Neuron (in vitro differentiated cells): ENCODE measurements around the gene KLK13.

Experiments
- H2AFZ ChIP-seq: one replicate; pipeline ENCODE4 v1.6.1; 2013; ENCODE audit warnings: low read depth, mild to moderate bottlenecking, inconsistent platforms, low read length, moderate library complexity
- H3K27me3 ChIP-seq: one replicate; pipeline ENCODE4 v1.6.1; 2013; ENCODE audit warnings: low read length; ENCODE audit not compliant: insufficient read depth
- H3K36me3 ChIP-seq: one replicate; pipeline ENCODE4 v1.6.1; 2013; ENCODE audit warnings: low read length; ENCODE audit not compliant: insufficient read depth
- H3K4me1 ChIP-seq: one replicate; pipeline ENCODE4 v1.6.1; 2013; ENCODE audit warnings: low read length; ENCODE audit not compliant: insufficient read depth
- H3K4me3 ChIP-seq: 2 replicates; pipeline ENCODE4 v1.5.1; 2013; ENCODE audit warnings: mild to moderate bottlenecking, low read length, moderate library complexity
- H3K9me3 ChIP-seq: one replicate; pipeline ENCODE4 v1.6.1; 2013; ENCODE audit warnings: low read length

The KLK13 gene

GRCh38 chr19:51086153-51086850 is 21.4 kb upstream of the KLK13 start:
- no peaks in the 10 kb centered on the region for H3K4me1 ChIP-seq
- H3K36me3 ChIP-seq: no peaks in the 10 kb centered on the region
- H3K4me3 ChIP-seq: no peak overlapping the region
- no peak overlapping the region for H2AFZ ChIP-seq
- H3K27me3 ChIP-seq: peaks cover 36% of the 10 kb centered on the region
- H3K9me3 ChIP-seq: no peaks in the 10 kb centered on the region

- Histone ChIP-seq H3K4me3 (no peak overlapping the region), H3K27me3 (peaks cover 36% of the 10 kb centered on the region), H3K36me3 (no peaks in the 10 kb centered on the region), H3K9me3 (no peaks in the 10 kb centered on the region), H3K4me1 (no peaks in the 10 kb centered on the region), H2AFZ (no peak overlapping the region)
These were observed 19.6 kb upstream of the KLK13 start for GRCh38 chr19:51084505-51084904.

DNA sequence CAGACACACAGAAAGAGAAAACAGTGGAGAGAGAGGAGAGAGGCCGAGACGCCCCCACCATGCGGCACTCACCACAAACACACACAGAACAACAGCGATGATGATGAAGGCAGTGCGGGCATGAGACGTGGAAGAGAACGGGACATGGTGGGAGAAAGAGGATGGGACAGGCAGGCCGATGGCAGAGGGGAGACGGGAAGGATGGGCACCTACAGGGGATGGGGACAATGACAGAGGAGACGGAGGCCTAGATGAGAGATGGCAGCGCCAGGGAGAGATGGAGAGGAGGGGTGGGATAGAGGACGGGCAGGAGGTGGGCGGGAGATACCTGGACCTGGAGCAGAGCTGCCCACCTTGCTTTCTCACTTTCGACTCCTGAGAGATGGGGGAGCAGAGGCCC is 18.9 kb upstream of the KLK13 start:
- Histone ChIP-seq H3K27me3 (peaks cover 36% of the 10 kb centered on the region), H2AFZ (no peak overlapping the region), H3K36me3 (no peaks in the 10 kb centered on the region), H3K4me1 (no peaks in the 10 kb centered on the region), H3K9me3 (no peaks in the 10 kb centered on the region), H3K4me3 (no peak overlapping the region)

- Histone ChIP-seq H3K4me3 (no peak overlapping the region), H3K27me3 (peaks cover 36% of the 10 kb centered on the region), H3K36me3 (no peaks in the 10 kb centered on the region), H2AFZ (no peak overlapping the region), H3K4me1 (no peaks in the 10 kb centered on the region), H3K9me3 (no peaks in the 10 kb centered on the region)
These were observed 18.3 kb upstream of the KLK13 start for GRCh38 chr19:51083181-51083580.

DNA sequence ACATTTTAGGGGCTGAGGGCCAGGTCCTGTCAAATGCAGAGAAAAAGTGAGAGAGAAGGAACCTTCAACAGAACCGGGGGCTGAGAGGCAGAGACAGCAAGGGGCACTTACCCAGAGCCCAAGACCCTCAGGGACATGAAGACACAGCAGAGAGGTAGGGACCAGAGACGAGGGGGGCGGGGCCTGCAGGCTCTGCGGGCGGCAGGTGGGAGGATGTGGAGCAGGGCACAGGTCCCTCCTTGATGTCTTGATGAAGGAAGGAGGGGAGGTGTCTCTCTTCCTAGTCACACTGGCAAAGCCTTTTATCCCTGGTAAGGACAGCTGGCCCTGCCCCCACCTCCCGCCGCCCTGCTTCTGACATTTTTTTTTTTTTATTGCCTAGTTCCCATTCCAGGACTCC is 17.7 kb upstream of the KLK13 start, which contains the start of gene KLK14:
Gene KLK14 (minus strand): TSS at position 277 of the 400 bp plus-strand sequence. CDS start 273 bp downstream, at position 4.
- no peaks in the 10 kb centered on the region for H3K9me3 ChIP-seq
- H2AFZ ChIP-seq: no peak within 1 kb of the TSS
- no peaks in the 10 kb centered on the region for H3K36me3 ChIP-seq
- no peaks in the 10 kb centered on the region for H3K4me1 ChIP-seq
- peaks cover 36% of the 10 kb centered on the region for H3K27me3 ChIP-seq
- H3K4me3 ChIP-seq: no peak within 1 kb of the TSS

DNA sequence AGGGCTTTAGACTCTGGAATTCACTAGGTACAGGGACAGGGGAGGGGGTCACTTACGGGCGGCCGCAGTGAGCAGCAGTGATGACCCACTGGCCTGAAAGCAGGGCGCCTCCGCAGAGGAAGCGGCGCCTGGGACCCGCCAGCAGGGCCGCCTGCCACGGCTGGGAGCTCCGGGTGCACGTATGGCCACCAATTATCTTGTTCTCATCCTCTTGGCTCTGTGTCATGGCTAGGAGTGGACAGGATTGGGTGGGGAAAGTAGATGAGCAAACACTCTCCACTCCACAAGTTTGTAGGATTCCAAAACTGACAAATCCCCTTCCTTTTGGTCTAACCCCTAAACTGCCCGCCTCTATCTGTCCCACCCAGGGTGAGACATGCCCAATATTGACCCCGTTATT is 16.6 kb upstream of the KLK13 start:
- H3K4me3 ChIP-seq: no peak overlapping the region
- H3K36me3 ChIP-seq: no peaks in the 10 kb centered on the region
- no peaks in the 10 kb centered on the region for H3K9me3 ChIP-seq
- H3K4me1 ChIP-seq: no peaks in the 10 kb centered on the region
- H2AFZ ChIP-seq: no peak overlapping the region
- peaks cover 34% of the 10 kb centered on the region for H3K27me3 ChIP-seq

DNA sequence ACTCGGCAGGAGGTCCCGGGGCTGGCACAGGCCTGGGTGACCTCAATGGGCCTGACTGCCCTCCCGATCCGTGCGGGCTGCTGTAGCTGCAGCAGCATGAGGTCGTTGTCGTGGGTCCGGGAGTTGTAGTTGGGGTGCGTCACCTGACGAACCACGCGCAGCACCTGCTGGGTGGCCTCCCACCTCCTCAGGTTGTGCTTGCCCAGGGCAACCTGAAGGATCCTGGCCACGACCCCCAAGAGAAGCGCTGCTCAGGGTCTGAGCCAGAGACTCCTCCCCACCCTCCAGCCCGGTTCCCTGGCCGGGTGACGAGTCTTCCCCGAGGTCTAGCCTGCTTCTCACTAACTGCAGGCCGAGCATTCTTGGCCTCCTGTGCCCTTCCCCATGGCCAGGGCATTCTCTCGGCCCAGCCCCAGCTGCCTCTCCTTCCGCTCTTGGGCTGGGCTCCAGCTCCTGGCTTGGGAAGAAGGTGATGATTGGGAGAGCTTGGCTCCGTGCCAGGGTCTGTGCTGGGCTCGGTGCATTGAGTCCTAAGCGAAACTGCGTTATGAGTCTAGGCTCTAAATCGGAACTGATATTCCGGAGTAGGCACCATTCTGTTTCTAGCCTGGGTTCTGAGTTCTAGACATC is 14.7 kb upstream of the KLK13 start:
- no peaks in the 10 kb centered on the region for H3K9me3 ChIP-seq
- no peak overlapping the region for H3K4me3 ChIP-seq
- no peaks in the 10 kb centered on the region for H3K4me1 ChIP-seq
- H2AFZ ChIP-seq: no peak overlapping the region
- no peaks in the 10 kb centered on the region for H3K36me3 ChIP-seq
- H3K27me3 ChIP-seq: peaks cover 29% of the 10 kb centered on the region

- no peaks in the 10 kb centered on the region for H3K4me1 ChIP-seq
- H3K9me3 ChIP-seq: no peaks in the 10 kb centered on the region
- H3K27me3 ChIP-seq: peaks cover 21% of the 10 kb centered on the region
- H2AFZ ChIP-seq: no peak overlapping the region
- no peak overlapping the region for H3K4me3 ChIP-seq
- no peaks in the 10 kb centered on the region for H3K36me3 ChIP-seq
These were observed 13.8 kb upstream of the KLK13 start for GRCh38 chr19:51078731-51079130.

- Histone ChIP-seq H3K36me3 (no peaks in the 10 kb centered on the region), H3K4me3 (no peak overlapping the region), H3K4me1 (no peaks in the 10 kb centered on the region), H2AFZ (no peak overlapping the region), H3K27me3 (peaks cover 14% of the 10 kb centered on the region), H3K9me3 (no peaks in the 10 kb centered on the region)
These were observed 13.2 kb upstream of the KLK13 start for GRCh38 chr19:51078104-51078503.

GRCh38 chr19:51076631-51077213 is 11.8 kb upstream of the KLK13 start:
- Histone ChIP-seq H3K9me3 (no peaks in the 10 kb centered on the region), H2AFZ (no peak overlapping the region), H3K4me3 (no peak overlapping the region), H3K27me3 (peaks cover 2% of the 10 kb centered on the region), H3K36me3 (no peaks in the 10 kb centered on the region), H3K4me1 (no peaks in the 10 kb centered on the region)

- Histone ChIP-seq H3K9me3 (no peaks in the 10 kb centered on the region), H2AFZ (no peak overlapping the region), H3K36me3 (no peaks in the 10 kb centered on the region), H3K4me1 (no peaks in the 10 kb centered on the region), H3K4me3 (no peak overlapping the region), H3K27me3 (no peaks in the 10 kb centered on the region)
These were observed 11.1 kb upstream of the KLK13 start for GRCh38 chr19:51075998-51076397.

DNA sequence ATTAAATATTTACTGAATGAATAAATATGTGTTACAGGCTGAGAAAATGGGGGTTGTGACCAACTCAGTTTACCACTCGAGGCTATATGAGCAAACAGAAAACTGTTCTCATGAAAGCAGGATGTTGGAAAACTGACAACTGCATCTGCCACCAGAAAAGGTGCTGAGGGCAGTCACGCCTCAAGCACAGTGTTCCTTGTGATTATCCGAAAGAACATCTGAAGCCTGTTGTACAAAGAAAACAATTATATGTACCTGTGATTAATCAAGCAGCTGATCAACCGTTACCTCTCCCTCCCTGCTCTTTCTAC is 6.2 kb upstream of the KLK13 start:
- Histone ChIP-seq H3K36me3 (no peaks in the 10 kb centered on the region), H3K27me3 (peaks cover 10% of the 10 kb centered on the region), H2AFZ (no peak overlapping the region), H3K4me3 (no peak overlapping the region), H3K9me3 (no peaks in the 10 kb centered on the region), H3K4me1 (no peaks in the 10 kb centered on the region)

GRCh38 chr19:51070334-51071094 is 5.6 kb upstream of the KLK13 start:
- no peaks in the 10 kb centered on the region for H3K36me3 ChIP-seq

More at GRCh38 chr19:51070334-51071094, 5.6 kb upstream of the KLK13 start:
- no peaks in the 10 kb centered on the region for H3K4me1 ChIP-seq
- H3K9me3 ChIP-seq: no peaks in the 10 kb centered on the region
- H2AFZ ChIP-seq: no peak overlapping the region
- H3K27me3 ChIP-seq: peaks cover 15% of the 10 kb centered on the region
- no peak overlapping the region for H3K4me3 ChIP-seq
